SW480 (cell line): ENCODE measurements around the gene CHRDL2.

Experiments
- DNase-seq: peaks from one replicate; pipeline ENCODE4 v3.0.0-alpha.2; 2016; ENCODE audit warnings: low spot score

Gene CHRDL2

GRCh38 chr11:74748211-74749126 is 17.2 kb upstream of the CHRDL2 start, which contains the start of gene RNF169:
TSS of gene RNF169 (plus strand) at chr11:74748849. CDS start at chr11:74748881, 32 bp downstream.
- peak; percentile 98 for DNase-seq

- no peak for DNase-seq
Measured at GRCh38 chr11:74746868-74747267, 15.6 kb upstream of the CHRDL2 start.

GRCh38 chr11:74744277-74744676 is 13.1 kb upstream of the CHRDL2 start:
- no peak for DNase-seq

- DNase-seq: no peak
Measured at GRCh38 chr11:74743640-74744039, 12.4 kb upstream of the CHRDL2 start.

- no peak for DNase-seq
Measured at GRCh38 chr11:74742070-74742469, 10.8 kb upstream of the CHRDL2 start.

GRCh38 chr11:74739546-74740270 is 8.5 kb upstream of the CHRDL2 start:
- peak; percentile 68 for DNase-seq

GRCh38 chr11:74736031-74736430 is 4.8 kb upstream of the CHRDL2 start:
- DNase-seq: no peak

- DNase-seq: no peak
Measured at GRCh38 chr11:74735365-74735928, 4.2 kb upstream of the CHRDL2 start.

- no peak for DNase-seq
Measured at GRCh38 chr11:74734559-74734925, 3.3 kb upstream of the CHRDL2 start.

- no peak for DNase-seq
Measured at GRCh38 chr11:74730571-74731260, 510 bp downstream of the CHRDL2 start.

- no peak for DNase-seq
Measured at GRCh38 chr11:74729397-74729796, 1.8 kb downstream of the CHRDL2 start.

- DNase-seq: peak; percentile 79
Measured at GRCh38 chr11:74726547-74727182, 4.6 kb downstream of the CHRDL2 start.

- DNase-seq: no peak
Measured at GRCh38 chr11:74725701-74726100, 5.5 kb downstream of the CHRDL2 start.

GRCh38 chr11:74723511-74723910 is 7.7 kb downstream of the CHRDL2 start:
- DNase-seq: no peak

- no peak for DNase-seq
Measured at GRCh38 chr11:74721479-74721835, 9.8 kb downstream of the CHRDL2 start.

GRCh38 chr11:74720596-74721478 is 10.4 kb downstream of the CHRDL2 start:
- no peak for DNase-seq

GRCh38 chr11:74719011-74719410 is 12.2 kb downstream of the CHRDL2 start:
- DNase-seq: no peak

- DNase-seq: no peak
Measured at GRCh38 chr11:74717221-74717969, 13.8 kb downstream of the CHRDL2 start.

GRCh38 chr11:74714904-74715303 is 16.3 kb downstream of the CHRDL2 start:
- DNase-seq: no peak

- DNase-seq: no peak
Measured at GRCh38 chr11:74713686-74714085, 17.5 kb downstream of the CHRDL2 start.
